GM12878 (cell line): ENCODE results near the gene SDC1. TPM values are rescaled to one million over a fixed set of nuclear protein-coding genes. Genes with fewer than 3 reads are reported as not detected.

Experiments used
- BRCA1 ChIP-seq: IDR thresholded peaks from 2 replicates; pipeline ENCODE4 v1.6.1; 2011; ENCODE audit warnings: low read depth, low read length, improper control_type of control experiment
- EED ChIP-seq: sonication (generic); IDR thresholded peaks from 2 replicates; pipeline ENCODE4 v1.6.1; 2016; ENCODE audit warnings: antibody characterized with exemption, low read depth
- FOXM1 ChIP-seq: IDR thresholded peaks from 2 replicates; pipeline ENCODE4 v1.6.1; 2012; ENCODE audit warnings: low read depth, mild to moderate bottlenecking, inconsistent platforms, low read length, moderate library complexity
- IKZF1 ChIP-seq: fragments of 450-650 bp; conservative IDR thresholded peaks from 2 replicates; pipeline ENCODE4 v1.6.1; 2017; ENCODE audit warnings: antibody characterized with exemption, mild to moderate bottlenecking
- KAT2A ChIP-seq: conservative IDR thresholded peaks from 2 replicates; pipeline ENCODE4 v1.6.1; 2011; ENCODE audit warnings: low read depth, low read length; ENCODE audit not compliant: control insufficient read depth
- MYC ChIP-seq: IDR thresholded peaks from 2 replicates; pipeline ENCODE4 v1.6.1; 2011; ENCODE audit warnings: mild to moderate bottlenecking, low read length, moderate library complexity, inconsistent platforms; ENCODE audit not compliant: insufficient read depth, insufficient replicate concordance, insufficient read length, severe bottlenecking
- NFXL1 ChIP-seq: fragments of 450-650 bp; IDR thresholded peaks from 2 replicates; pipeline ENCODE4 v1.6.1; 2017; ENCODE audit warnings: antibody characterized with exemption, mild to moderate bottlenecking, borderline replicate concordance
- RFX5 ChIP-seq: IDR thresholded peaks from 2 replicates; pipeline ENCODE4 v1.6.1; 2011; ENCODE audit warnings: low read depth, low read length, improper control_type of control experiment
- RUNX3 ChIP-seq: IDR thresholded peaks from 2 replicates; pipeline ENCODE4 v1.6.1; 2012; ENCODE audit warnings: low read length, inconsistent platforms
- STAT1 ChIP-seq: fragments of 450-650 bp; conservative IDR thresholded peaks from 2 replicates; pipeline ENCODE4 v1.6.1; 2014; ENCODE audit warnings: antibody characterized with exemption, mild to moderate bottlenecking
- ZNF274 ChIP-seq: IDR thresholded peaks from one replicate; pipeline ENCODE4 v1.8.0; 2011; ENCODE audit not compliant: insufficient read length, insufficient read depth
- polyA plus RNA-seq, 11 experiments: library from polyadenylated mRNA; depleted of rRNA in 4 of 11; unstranded in 6 of 11; stranded (reverse) in 5 of 11; fragments of >200 nt; fragmentation: Nextera tagmentation in 4 of 11; fragmentation: Illumina TruSeq in 1 of 11; extraction: Ambion mirVana in 4 of 11; extraction: Trizol in 1 of 11; gene quantifications; 1 replicate in 1 of 11; 2 replicates in 10 of 11; pipeline versions ENCODE4 v1.2.1 to v1.2.3, GENCODE V29; 2011 to 2016; ENCODE audit warnings: inconsistent platforms in 2 of 11, missing spikeins in 2 of 11, low read depth in 1 of 11
- total RNA-seq, 4 experiments: library from RNA; depleted of rRNA in 3 of 4; stranded (reverse); fragments of >200 nt in 3 of 4; fragmentation: Illumina TruSeq in 1 of 4; extraction: Trizol in 1 of 4; gene quantifications; 2 replicates each; pipeline versions ENCODE4 v1.2.1 to v1.2.3, GENCODE V29; 2013 to 2021
- TF ChIP-seq, protein P1 (sequence below): fragments of 450-650 bp; IDR thresholded peaks from 2 replicates; pipeline ENCODE4 v1.6.1; 2016; ENCODE audit warnings: mild to moderate bottlenecking, moderate library complexity, borderline replicate concordance
- TF ChIP-seq, protein P2 (sequence below): fragments of 450-650 bp; formaldehyde crosslinking; IDR thresholded peaks from 2 replicates; pipeline ENCODE4 v1.5.0; 2022; ENCODE audit warnings: mild to moderate bottlenecking, missing genetic modification characterization
- TF ChIP-seq, protein P3 (sequence below): fragments of 450-650 bp; IDR thresholded peaks from 2 replicates; pipeline ENCODE4 v1.6.1; 2014; ENCODE audit warnings: mild to moderate bottlenecking

SDC1 gene
- total and polyA plus RNA-seq, 10 of the 15 experiments (the other 5 are each of a cell fraction or from before 2014, with no cell fraction given), result 0.85 to 36.8 (median 23.7) TPM

DNA sequence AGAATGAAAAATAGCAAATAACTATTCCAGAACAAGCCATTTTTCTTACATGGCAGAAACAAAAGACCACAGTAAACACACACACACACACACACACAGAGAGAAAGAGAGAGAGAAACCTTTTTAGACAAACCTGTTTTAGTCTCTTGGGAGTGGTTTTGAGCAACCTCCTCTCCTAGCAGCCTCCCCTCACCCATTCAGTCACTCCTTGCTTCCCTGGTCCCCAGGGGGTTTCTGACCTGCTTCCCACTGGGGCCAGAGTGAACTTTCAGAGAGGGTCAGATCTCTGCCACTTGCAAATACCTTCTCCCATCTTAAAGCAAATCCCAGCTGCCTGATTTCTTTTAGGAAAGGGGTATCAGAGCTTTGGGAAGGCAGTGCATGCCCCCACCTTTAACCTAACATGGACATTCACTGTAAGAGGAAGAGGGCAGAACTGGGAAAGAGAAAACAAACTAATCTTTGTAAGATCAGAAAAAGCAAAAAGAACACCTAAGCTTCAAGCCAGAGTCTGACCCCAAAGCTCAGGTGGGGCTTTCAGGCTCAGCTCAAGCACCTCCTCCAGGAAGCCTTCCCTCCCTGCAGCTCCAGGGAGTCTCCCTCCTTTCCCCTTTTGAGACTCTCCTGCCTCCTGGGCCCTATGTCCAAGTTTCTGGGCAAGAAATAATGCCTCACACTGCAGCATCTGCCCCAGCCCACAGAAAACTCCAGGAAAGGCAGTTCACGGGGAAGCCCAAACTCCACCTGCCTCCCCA is 2.7 kb downstream of the SDC1 start (continued):
- TF ChIP-seq BRCA1 (no peak), RUNX3 (peak; percentile 80), NFXL1 (no peak), STAT1 (no peak), IKZF1 (peak; percentile 62; the same call in 1 of the 2 replicates), FOXM1 (0 out of 2 replicates have a peak, but pooled peaks have one; percentile 23), ZNF274 (no peak), MYC (no peak), RFX5 (no peak), EED (peak; percentile 55; the same call in 1 of the 2 replicates), KAT2A (no peak)
- TF ChIP-seq, protein P1, sequence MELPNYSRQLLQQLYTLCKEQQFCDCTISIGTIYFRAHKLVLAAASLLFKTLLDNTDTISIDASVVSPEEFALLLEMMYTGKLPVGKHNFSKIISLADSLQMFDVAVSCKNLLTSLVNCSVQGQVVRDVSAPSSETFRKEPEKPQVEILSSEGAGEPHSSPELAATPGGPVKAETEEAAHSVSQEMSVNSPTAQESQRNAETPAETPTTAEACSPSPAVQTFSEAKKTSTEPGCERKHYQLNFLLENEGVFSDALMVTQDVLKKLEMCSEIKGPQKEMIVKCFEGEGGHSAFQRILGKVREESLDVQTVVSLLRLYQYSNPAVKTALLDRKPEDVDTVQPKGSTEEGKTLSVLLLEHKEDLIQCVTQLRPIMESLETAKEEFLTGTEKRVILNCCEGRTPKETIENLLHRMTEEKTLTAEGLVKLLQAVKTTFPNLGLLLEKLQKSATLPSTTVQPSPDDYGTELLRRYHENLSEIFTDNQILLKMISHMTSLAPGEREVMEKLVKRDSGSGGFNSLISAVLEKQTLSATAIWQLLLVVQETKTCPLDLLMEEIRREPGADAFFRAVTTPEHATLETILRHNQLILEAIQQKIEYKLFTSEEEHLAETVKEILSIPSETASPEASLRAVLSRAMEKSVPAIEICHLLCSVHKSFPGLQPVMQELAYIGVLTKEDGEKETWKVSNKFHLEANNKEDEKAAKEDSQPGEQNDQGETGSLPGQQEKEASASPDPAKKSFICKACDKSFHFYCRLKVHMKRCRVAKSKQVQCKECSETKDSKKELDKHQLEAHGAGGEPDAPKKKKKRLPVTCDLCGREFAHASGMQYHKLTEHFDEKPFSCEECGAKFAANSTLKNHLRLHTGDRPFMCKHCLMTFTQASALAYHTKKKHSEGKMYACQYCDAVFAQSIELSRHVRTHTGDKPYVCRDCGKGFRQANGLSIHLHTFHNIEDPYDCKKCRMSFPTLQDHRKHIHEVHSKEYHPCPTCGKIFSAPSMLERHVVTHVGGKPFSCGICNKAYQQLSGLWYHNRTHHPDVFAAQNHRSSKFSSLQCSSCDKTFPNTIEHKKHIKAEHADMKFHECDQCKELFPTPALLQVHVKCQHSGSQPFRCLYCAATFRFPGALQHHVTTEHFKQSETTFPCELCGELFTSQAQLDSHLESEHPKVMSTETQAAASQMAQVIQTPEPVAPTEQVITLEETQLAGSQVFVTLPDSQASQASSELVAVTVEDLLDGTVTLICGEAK, result no peak
- TF ChIP-seq, protein P2, sequence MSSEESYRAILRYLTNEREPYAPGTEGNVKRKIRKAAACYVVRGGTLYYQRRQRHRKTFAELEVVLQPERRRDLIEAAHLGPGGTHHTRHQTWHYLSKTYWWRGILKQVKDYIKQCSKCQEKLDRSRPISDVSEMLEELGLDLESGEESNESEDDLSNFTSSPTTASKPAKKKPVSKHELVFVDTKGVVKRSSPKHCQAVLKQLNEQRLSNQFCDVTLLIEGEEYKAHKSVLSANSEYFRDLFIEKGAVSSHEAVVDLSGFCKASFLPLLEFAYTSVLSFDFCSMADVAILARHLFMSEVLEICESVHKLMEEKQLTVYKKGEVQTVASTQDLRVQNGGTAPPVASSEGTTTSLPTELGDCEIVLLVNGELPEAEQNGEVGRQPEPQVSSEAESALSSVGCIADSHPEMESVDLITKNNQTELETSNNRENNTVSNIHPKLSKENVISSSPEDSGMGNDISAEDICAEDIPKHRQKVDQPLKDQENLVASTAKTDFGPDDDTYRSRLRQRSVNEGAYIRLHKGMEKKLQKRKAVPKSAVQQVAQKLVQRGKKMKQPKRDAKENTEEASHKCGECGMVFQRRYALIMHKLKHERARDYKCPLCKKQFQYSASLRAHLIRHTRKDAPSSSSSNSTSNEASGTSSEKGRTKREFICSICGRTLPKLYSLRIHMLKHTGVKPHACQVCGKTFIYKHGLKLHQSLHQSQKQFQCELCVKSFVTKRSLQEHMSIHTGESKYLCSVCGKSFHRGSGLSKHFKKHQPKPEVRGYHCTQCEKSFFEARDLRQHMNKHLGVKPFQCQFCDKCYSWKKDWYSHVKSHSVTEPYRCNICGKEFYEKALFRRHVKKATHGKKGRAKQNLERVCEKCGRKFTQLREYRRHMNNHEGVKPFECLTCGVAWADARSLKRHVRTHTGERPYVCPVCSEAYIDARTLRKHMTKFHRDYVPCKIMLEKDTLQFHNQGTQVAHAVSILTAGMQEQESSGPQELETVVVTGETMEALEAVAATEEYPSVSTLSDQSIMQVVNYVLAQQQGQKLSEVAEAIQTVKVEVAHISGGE (CRISPR knock-in tag), result no peak
- TF ChIP-seq, protein P3, sequence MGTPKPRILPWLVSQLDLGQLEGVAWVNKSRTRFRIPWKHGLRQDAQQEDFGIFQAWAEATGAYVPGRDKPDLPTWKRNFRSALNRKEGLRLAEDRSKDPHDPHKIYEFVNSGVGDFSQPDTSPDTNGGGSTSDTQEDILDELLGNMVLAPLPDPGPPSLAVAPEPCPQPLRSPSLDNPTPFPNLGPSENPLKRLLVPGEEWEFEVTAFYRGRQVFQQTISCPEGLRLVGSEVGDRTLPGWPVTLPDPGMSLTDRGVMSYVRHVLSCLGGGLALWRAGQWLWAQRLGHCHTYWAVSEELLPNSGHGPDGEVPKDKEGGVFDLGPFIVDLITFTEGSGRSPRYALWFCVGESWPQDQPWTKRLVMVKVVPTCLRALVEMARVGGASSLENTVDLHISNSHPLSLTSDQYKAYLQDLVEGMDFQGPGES, result no peak
